GM19238 (cell line): ENCODE results near the gene EWSR1.
"Not testable (repeated sequence)": the region's sequence is repeated elsewhere in the genome, so short reads cannot be mapped to it uniquely, and the experiment has no call there.

Experiments used
- DNase-seq: peaks from one replicate; pipeline ENCODE4 v3.0.0; 2011; ENCODE audit warnings: low spot score; ENCODE audit not compliant: insufficient read length

Gene EWSR1, protein sequence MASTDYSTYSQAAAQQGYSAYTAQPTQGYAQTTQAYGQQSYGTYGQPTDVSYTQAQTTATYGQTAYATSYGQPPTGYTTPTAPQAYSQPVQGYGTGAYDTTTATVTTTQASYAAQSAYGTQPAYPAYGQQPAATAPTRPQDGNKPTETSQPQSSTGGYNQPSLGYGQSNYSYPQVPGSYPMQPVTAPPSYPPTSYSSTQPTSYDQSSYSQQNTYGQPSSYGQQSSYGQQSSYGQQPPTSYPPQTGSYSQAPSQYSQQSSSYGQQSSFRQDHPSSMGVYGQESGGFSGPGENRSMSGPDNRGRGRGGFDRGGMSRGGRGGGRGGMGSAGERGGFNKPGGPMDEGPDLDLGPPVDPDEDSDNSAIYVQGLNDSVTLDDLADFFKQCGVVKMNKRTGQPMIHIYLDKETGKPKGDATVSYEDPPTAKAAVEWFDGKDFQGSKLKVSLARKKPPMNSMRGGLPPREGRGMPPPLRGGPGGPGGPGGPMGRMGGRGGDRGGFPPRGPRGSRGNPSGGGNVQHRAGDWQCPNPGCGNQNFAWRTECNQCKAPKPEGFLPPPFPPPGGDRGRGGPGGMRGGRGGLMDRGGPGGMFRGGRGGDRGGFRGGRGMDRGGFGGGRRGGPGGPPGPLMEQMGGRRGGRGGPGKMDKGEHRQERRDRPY

DNA sequence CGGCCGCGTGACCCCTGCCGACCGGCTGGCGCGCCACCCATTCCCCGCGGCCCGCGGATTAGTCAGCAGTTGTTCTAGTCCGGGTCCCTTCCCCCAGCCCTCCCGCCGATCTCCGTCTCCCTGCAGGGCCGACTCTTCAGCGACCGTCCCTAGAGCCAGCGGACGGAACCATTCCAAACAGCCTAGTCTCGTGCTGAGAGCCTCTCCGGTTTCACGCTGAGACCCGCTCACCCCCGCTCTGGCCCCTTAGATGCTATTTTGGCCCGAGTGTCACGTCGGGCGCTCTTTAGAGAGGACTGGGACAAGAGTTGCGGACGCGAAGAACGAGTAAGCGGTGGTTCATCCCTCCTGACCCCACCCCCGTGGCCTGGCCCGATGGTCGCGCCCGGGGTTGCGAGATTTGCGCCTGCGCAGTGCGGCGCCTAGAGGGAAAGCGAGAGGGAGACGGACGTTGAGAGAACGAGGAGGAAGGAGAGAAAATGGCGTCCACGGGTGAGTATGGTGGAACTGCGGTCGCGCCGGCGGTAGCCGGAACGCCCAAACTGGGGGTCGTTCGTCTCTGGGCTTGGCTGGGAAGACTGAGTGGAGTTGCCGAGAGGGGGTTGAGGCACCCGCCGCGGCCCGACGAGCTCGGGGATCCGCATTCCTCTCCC, at the start of gene EWSR1, which contains the start of gene RHBDD3:
Gene EWSR1, plus strand, starts transcription at position 411 of the 653 bp plus-strand sequence. Its CDS starts 69 bp downstream, at position 480.
Gene RHBDD3, minus strand, starts transcription at position 124 of the 653 bp plus-strand sequence. CDS start 2,355 bp downstream, outside the sequence.
- DNase-seq = peak; percentile 87

DNA sequence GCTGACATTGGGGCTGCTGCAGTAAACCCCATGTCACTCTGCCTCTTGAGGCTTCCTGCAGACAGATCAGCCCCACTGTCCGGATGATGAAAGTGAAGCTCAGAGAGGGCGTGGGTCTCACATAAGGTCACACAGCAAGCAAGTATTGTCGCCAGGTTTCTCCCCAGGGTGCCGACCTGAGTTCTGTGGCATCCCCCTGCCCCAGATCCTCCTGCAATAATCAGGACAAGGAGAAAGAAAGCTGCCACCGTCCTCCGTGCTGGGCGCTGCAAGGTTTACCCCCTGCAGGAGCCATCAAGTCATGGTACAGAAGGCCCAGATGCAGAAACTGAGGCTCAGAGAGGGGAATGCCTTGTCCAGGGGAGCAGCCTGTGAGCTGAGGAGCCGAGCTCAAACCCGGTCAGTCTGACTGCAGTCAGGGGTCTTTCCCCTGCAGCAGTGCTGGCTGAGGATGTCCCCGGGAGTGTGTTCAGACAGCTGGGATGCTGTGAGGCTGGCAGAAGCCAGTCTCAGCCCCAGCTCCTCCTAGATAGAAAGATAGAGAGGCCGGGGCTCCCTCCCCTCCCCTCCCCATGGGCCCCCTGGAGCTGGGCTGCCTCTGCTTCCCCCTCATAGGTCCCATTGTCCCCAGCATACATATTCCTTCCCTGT, 49.2 kb upstream of the EWSR1 start:
- peak; percentile 1 for DNase-seq

DNA sequence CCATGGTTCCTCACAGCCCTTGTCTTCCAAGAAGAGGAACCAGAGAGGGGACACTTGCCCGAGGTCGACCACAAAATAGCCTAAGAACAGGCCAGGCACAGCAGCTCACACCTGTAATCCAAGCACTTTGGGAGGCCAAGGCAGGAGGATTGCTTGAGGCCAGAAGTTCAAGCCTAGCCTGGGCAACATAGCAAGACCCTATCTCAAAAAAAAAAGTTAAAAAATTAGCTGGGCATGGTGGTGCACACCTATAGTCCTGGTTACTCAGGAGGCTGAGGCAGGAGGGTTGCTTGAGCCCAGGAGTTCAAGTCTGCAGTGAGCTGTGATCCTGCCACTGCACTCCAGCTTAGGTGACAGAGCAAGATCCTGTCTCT, 48.7 kb upstream of the EWSR1 start:
- DNase-seq = not testable (repeated sequence)

DNA sequence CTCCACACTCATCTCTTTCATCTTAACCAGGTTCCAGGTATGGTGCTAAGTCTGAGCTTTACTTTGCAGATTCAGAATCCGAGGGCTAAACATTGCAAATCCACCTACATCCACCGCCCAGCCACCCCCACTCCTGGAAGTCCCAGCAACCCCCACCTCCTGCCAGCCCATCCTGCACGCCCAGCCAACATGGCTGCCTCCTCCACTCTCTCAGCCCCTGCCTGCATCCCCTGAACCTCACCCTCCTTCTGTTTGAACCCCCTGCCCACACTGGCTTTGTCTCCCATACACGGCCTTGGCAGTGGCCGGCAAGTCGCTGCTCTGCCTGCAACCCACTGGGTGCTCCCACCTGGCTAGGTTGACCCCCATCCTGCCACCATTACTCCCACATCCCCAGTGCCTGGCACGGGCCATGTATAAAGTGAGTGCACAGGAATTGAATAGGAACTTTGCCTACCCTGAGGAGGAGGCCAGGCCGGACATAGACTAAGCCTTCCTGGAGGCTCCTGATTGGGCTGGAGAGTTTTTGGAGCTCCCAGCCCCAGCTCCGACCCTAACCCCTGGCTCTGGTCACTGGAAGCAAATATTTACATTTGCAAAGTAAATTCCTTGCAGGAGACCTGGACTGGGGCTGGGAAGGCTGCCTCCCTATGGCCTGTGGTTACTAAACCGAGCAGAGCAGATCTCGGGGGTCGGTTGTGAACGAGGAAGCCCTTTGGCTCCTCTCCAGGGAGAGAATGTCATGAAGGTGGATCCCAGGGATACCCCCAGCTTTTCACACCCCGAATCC, 48.0 kb upstream of the EWSR1 start:
- DNase-seq = no peak

DNA sequence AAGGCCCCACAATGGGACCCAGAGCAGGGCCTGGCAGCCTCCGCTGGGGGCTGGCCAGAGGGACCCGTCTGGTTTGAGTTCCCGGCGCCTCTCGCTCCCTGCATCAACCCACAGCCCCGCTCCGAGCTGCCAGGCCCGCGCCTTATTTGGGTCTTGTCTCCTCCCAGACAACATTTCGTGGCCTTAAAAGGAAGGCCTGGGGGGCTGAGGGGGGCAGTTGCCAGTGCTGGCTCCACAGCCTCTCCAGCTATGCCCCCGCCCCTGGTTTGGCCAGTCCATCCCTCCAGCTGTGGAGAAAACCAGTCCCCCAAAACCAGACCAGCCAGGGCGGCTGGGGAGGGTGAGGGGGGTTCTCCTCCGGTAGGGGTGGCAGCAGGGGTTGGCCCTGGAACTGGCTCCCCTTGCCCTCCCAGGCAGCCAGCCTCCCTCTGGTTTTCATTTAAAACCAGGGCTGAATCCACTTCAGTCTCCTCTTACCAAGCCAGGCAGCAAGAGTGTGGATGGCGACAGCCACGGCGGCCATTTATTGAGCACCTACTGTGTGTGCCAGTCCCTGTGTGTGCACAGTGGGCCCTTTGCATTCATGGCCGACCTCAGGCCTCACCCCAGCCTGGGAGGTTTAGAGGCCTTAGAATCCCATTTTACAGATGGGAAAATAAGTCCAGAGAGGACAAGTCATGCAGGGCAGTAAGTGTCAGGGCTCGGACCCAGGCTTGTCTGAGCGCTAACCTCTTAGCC, 43.8 kb upstream of the EWSR1 start:
- DNase-seq = no peak

DNA sequence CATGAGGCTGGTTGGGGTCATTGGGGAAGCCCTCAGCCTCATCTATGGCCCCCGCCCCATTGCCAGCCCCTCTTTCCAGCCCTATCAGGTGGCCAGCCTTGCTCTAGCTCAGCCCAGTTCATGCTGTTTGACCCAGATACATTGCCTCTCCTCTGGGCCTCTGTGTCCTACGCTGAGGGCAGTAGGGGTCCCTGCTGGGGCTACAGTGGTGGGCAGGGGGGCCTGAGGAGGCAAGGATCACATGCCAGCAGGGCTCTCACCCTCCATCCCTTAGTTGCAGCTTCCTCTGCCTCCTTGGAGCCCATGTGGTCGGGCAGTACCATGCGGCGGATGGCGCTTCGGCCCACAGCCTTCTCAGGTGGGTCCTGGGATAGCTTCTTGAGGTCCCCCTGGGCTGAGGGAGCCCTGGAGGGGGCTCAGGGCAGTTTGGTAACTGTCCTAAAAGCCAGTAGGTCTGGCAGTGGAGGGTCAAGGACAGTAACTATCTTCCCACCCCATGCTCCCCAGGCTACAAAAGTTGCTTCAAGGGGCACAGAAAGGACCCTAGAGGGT, 43.1 kb upstream of the EWSR1 start:
- no peak for DNase-seq

DNA sequence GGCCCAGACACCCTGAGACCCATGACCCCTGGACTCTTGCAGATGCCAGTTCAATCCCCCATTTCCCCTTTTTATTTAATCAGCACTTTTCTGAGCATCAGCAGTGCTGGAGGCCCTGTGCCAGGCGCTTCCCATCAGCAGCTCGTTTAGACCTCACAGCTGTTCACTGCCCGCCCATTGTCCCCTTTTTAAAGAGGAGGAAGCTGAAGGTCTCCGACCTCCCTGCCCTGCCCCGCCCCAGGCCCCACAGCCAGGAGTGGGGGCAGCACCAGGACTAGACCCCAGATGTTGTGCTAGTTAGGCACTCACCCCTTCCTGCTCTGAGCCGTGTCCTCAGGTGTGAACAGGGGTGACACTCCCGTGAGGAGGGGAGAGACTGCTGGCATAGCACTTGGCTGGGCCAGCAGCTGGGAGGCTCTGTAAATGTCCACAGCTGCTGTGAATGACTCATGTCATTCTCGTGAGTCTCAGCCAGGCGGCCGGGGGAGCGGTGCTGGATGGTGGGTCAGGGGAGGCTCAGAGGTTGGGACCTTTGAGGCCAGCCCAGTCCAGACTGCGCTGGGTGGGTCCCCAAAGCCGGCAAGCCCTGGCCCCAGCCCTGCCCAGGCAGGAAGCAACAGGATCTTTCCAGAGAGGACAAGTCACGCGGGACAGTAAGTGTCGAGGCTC, 42.5 kb upstream of the EWSR1 start:
- no peak for DNase-seq

DNA sequence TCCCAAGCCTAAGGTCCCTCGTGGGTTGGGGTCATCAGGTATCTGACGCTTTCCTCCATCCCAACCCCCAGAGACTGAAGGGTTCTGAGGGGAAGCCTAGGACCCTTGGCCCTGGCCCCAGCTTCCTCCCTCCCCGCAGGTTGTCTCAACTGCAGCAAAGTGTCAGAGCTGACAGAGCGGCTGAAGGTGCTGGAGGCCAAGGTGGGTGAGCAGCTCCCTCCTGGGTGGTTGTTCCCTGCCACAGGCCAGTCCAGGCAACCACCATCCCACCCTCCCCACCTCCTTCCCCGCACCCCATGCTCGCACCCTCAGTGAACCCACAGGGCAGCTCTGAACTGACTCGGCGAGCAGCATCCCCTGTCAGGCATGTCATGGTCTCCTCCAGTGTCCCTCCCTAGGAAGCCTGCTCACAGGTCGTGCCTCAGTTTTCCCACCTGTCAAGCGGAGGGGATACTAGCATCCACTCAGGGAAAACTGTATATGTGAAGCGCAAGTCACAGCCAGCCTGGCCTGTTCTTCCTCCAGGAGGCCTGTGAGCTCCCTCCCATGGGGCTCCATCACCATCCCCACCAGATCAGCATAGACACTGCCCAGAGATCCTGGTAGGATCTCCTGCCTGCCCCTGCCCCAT, 41.6 kb upstream of the EWSR1 start:
- DNase-seq = no peak

DNA sequence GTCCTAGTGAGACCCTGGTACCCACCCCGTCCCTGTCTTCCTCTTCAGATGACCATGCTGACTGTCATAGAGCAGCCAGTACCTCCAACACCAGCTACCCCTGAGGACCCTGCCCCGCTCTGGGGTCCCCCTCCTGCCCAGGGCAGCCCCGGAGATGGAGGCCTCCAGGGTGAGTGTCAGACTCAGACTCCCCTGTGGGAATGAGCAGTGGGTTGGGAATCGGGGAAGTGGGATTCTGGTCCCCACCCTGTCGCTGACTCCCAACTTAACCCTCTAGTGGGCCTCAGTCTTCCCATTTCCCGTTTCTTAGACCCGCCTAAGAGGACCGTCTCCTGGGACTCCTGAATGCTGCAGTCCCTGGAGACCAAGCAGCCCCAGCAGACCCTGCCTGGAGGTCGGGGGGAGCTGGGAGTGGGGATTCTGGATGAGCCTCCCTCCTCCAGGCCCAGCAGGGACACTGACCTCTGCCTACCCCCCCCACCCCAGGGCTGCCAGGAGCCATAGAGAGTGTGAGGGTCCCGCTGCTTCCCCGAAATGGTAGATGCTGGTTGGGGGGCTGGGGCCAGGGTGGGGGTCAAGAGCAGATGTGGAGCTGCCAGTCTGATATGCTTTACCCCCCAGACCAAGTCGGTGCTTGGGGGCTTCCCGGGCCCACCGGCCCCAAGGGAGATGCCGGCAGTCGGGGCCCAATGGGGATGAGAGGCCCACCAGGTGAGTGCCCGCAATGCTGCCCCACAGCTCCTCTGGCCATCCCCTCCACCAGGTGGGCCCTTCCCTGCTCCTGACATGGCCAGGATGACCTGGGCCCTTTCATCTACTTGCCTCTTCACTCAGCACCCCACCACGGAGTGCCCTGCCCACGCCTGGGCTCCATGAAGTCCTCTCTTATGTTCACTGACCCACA, 36.8 kb upstream of the EWSR1 start:
- DNase-seq = no peak

DNA sequence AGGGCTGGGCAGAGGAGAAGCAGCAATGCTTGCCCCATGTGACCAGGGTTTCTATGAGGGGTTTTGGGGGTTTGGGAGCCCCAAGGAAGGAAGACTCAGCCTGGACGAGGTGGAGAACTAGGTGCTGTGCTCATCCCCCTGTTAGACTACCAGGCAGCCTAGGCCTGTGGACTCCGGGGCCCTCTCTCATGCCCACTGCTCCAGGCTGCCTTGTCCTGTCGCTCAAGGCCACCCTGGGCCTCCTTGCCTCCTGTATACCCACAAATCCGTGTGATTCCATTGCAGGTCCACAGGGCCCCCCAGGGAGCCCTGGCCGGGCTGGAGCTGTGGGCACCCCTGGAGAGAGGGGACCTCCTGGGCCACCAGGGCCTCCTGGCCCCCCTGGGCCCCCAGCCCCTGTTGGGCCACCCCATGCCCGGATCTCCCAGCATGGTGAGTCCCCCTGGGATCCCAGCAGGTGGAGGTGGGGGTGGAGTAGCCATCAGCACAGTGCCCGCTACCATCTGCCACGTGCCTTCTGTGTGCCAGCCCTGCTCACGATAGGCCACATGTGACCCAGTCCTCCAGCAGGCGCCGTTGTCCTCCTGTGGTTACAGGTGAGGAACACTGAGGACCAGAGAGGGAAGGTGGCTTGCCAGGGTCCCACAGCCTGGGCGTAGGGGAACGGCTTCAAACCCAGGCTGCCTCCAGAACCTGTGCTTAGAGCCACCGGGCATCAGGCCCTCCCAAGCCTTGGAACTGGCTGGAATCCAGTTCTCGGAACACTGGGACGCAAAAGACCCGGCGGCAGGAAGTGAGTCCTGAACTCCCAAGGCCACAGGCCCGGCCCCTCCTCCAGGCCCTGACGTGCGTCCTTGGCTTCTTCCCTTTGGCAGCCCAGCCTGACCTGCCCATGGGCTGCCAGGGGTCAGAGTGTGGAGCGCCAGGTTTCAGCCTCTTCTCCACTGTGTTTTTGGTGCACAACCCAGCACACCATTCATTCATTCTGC, 35.8 kb upstream of the EWSR1 start:
- no peak for DNase-seq

DNA sequence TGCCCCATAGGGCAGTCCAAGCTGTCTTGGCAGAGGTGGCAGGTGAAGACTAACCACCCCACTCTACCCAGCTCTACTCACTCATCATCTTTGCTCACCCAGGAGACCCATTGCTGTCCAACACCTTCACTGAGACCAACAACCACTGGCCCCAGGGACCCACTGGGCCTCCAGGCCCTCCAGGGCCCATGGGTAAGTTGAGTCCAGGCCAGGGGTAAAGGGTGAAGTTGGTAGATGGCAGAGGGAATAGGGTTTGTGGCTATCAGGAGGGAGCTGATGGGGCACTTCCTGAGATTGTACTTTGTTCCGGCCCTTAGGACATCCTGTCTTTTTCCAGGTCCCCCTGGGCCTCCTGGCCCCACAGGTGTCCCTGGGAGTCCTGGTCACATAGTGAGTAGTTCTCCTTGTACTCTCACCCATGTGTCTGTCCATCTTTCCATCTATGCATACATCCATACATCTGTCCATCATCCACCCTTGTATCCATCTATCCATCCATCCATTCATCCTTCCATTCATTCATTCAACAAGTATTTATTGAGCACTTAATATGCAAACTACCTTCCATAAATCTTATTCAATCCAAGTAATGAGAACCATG, 34.7 kb upstream of the EWSR1 start:
- DNase-seq = no peak

DNA sequence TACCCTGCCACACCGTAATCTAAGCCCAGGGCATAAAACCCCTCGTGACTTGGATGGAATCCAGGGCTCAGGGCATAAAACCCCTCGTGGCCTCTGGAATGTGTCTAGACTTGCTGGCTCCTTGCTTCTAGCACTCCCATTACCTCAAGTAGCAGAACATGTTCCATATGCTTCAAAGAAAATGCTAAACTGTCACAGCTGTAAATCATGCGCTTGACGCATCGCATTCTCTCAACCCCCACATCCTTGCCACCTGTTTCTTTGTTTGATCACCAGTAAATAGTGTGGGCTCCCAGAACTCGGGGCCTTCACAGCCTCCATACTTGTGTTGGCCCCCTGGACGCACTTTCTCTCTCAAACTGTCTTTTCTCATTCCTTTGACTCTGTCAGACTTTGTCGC, 27.6 kb upstream of the EWSR1 start:
- not testable (repeated sequence) for DNase-seq

DNA sequence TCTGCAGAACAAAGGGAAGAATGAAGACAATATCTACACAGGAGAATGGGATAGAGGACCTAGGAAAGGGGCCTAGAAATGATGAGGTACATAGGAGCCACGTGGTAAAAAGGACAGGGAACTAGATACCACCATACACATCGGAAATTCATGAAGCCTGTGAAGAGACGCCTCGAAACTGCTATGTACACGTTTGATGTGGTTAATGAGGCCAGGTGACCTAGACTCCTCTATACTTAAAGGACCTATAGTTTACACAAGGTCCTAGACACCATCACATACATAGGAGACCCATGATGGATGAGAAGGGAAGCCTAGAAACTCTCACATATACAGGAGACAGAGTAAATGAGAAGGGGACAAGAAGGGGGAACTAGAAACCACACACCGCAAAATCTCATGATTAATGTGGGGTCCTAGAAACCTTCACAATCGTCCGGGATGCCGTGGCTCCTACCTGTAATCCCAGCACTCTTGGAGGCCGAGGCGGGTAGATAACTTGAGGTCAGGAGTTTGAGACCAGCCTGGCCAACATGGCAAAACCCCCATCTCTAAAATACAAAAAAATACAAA, 24.1 kb upstream of the EWSR1 start:
- no peak for DNase-seq

DNA sequence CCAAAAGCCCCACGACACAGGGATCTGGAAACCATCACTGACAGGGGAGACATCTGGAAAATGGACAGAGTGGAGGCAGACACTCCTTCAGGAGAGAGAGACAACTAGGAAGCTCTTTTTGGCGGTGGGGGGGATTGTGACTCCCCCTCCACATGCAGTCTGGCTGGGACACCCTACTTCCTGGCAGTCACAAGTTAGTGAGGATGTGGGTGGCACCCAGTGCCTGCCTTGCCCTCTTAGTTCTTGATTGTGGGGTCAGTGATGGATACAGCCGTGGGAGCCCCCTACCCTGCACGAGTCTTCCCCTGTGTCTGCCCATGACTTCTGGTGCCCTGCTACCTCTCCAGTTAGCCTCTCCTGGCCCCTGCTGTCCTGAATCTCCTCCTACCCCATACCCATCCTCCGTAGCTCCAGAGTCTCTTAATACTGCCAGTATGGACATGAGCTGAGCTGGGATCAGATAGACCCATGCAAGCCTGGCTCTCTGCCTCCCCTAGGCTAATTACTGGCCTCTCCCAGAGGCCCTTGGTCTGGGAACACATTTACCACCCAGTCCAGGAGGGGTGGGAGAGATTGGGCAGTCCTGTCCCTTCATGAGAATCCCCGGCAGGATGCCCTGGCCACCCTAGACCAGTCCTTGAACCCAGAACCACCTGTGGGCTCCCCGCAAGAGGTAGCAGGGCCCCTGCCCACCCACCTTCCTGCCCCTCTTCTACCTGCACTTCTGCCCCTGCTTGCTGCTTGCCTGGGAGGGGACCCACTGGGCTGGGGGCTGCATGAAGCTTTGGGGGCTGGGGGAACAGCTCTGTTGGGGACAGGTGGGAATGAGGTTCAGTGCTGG, 23.1 kb upstream of the EWSR1 start:
- DNase-seq = no peak
